ENCODE measurements around the gene AMBP. TPM values are rescaled to one million over a fixed set of nuclear protein-coding genes. Genes with fewer than 3 reads are reported as not detected.

AMBP gene
- total and polyA plus RNA-seq, 2 of the 13 experiments (the other 11 are each of a cell fraction or from before 2014, with no cell fraction given): 1,510 to 2,580 TPM

DNA sequence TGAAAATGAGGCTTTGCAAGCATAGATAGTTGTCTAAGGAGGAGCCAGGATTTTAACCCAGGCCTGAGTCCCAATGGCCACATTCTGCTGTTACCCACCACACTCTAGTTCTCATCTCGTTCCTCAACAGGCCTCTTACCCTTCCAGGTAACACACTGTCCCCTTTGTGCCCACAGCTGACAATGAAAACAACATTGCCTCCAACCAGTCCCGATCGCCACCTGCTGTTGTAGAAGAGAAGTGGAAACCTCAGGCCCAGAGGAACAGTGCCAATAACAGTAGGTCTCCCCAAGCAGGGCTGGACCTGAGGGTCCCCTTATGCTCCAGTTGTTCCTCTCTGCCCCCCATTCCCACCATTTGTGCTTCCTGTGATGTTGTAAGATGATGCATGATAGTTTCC is 30.4 kb downstream of the AMBP start (continued):
- TF ChIP-seq, protein P1, sequence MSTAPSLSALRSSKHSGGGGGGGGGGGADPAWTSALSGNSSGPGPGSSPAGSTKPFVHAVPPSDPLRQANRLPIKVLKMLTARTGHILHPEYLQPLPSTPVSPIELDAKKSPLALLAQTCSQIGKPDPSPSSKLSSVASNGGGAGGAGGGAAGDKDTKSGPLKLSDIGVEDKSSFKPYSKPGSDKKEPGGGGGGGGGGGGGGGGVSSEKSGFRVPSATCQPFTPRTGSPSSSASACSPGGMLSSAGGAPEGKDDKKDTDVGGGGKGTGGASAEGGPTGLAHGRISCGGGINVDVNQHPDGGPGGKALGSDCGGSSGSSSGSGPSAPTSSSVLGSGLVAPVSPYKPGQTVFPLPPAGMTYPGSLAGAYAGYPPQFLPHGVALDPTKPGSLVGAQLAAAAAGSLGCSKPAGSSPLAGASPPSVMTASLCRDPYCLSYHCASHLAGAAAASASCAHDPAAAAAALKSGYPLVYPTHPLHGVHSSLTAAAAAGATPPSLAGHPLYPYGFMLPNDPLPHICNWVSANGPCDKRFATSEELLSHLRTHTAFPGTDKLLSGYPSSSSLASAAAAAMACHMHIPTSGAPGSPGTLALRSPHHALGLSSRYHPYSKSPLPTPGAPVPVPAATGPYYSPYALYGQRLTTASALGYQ (CRISPR knock-in tag; IDR thresholded peaks at IDR 0.05): no peak
- TF ChIP-seq ESRRA (CRISPR knock-in tag; IDR thresholded peaks at IDR 0.05; ENCODE audit: low read depth) (no peak), ZNF282 (IDR thresholded peaks at IDR 0.05; ENCODE audit: partially characterized antibody) (no peak), LCORL (IDR thresholded peaks at IDR 0.05) (no peak), LCORL (CRISPR knock-in tag; IDR thresholded peaks at IDR 0.05) (no peak), REPIN1 (CRISPR knock-in tag; IDR thresholded peaks at IDR 0.05; ENCODE audit: borderline replicate concordance, low read depth) (no peak), ZFX (CRISPR knock-in tag; IDR thresholded peaks at IDR 0.05; ENCODE audit: low read depth) (0 out of 2 replicates have a peak, but pooled peaks have one; percentile 27), SAP130 (CRISPR knock-in tag; IDR thresholded peaks at IDR 0.05; ENCODE audit: low read depth) (peak; percentile 29; the same call in 1 of the 2 replicates), ERF (CRISPR knock-in tag; IDR thresholded peaks at IDR 0.05) (peak; percentile 43; the same call in 1 of the 2 replicates), XRCC5 (optimal IDR thresholded peaks at IDR 0.05; ENCODE audit: low read length) (peak; percentile 84), ZNF569 (CRISPR knock-in tag; IDR thresholded peaks at IDR 0.05; ENCODE audit: borderline replicate concordance) (no peak), ZNF512 (CRISPR knock-in tag; IDR thresholded peaks at IDR 0.05) (no peak), CTCF (CRISPR knock-in tag; IDR thresholded peaks at IDR 0.05) (peak; percentile 85), FOXO1 (CRISPR knock-in tag; IDR thresholded peaks at IDR 0.05) (peak; percentile 60; the same call in 1 of the 2 replicates), NAIF1 (CRISPR knock-in tag; IDR thresholded peaks at IDR 0.05; ENCODE audit: borderline replicate concordance) (no peak), STAG1 (CRISPR knock-in tag; IDR thresholded peaks at IDR 0.05) (peak; percentile 81), PRPF4 (IDR thresholded peaks at IDR 0.05; ENCODE audit: low read depth, low read length, poor library complexity, severe bottlenecking) (no peak)
- TF ChIP-seq, protein P2, sequence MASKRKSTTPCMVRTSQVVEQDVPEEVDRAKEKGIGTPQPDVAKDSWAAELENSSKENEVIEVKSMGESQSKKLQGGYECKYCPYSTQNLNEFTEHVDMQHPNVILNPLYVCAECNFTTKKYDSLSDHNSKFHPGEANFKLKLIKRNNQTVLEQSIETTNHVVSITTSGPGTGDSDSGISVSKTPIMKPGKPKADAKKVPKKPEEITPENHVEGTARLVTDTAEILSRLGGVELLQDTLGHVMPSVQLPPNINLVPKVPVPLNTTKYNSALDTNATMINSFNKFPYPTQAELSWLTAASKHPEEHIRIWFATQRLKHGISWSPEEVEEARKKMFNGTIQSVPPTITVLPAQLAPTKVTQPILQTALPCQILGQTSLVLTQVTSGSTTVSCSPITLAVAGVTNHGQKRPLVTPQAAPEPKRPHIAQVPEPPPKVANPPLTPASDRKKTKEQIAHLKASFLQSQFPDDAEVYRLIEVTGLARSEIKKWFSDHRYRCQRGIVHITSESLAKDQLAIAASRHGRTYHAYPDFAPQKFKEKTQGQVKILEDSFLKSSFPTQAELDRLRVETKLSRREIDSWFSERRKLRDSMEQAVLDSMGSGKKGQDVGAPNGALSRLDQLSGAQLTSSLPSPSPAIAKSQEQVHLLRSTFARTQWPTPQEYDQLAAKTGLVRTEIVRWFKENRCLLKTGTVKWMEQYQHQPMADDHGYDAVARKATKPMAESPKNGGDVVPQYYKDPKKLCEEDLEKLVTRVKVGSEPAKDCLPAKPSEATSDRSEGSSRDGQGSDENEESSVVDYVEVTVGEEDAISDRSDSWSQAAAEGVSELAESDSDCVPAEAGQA (IDR thresholded peaks at IDR 0.05; ENCODE audit: low read depth): no peak
- TF ChIP-seq, protein P2 (CRISPR knock-in tag; IDR thresholded peaks at IDR 0.05; ENCODE audit: borderline replicate concordance): no peak
- TF ChIP-seq, protein P3, sequence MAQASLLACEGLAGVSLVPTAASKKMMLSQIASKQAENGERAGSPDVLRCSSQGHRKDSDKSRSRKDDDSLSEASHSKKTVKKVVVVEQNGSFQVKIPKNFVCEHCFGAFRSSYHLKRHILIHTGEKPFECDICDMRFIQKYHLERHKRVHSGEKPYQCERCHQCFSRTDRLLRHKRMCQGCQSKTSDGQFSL (CRISPR knock-in tag; IDR thresholded peaks at IDR 0.05): no peak
